Activated CD4-positive, alpha-beta T cell treated with anti-CD3 and anti-CD28 coated beads, Interleukin-2, Interleukin-6, amounts not matched to agents 100 ng/mL and 50 ng/mL, durations not matched to agents 16 hours and 8 hours (primary cell): ENCODE results near the gene HSPG2.
"Not testable (repeated sequence)": the region's sequence is repeated elsewhere in the genome, so short reads cannot be mapped to it uniquely, and the experiment has no call there.

ENCODE experiments used
- DNase-seq: peaks from one replicate; pipeline ENCODE4 v3.0.0-alpha.2; 2020

Gene HSPG2

DNA sequence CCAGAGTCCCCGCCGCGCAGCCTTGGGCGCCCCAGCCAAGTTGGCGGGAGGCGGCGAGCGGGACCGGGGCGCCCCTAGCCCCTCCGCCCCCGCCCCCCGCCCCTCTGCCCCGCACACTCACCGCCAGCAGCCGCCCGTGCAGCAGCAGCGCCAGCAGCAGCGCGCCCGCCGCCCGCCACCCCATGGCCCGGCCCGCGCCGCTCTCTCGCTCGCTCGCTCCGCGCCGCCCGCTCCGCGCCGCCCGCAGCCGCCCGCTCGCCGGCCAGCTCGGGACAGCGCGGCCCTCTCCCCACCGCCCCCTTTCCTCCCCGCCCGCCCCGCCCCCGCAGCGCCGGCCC, at the start of gene HSPG2:
Gene HSPG2 (minus strand): TSS at position 277 of the 338 bp plus-strand sequence. CDS start 93 bp downstream, at position 184.
- DNase-seq: no peak

- DNase-seq: not testable (repeated sequence)
Observed at GRCh38 chr1:21986386-21986785, 49.3 kb upstream of the HSPG2 start.

DNA sequence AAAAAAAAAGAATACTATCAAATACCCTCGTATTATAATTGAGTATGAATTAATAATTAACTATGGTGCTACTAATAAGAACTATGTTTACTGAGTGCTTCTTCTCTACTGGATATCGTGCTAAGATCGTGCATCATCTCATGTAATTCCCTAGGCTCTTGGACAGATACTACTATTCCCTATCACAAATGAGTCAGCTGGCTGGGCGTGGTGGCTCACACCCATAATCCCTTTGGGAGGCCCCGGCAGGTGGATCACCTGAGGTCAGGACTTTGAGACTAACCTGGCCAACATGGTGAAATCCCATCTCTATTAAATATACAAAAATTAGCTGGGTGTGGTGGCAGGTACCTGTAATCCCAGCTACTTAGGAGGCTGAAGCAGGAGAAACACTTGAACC, 48.8 kb upstream of the HSPG2 start:
- not testable (repeated sequence) for DNase-seq

- DNase-seq: not testable (repeated sequence)
Observed at GRCh38 chr1:21983539-21983938, 46.4 kb upstream of the HSPG2 start.

DNA sequence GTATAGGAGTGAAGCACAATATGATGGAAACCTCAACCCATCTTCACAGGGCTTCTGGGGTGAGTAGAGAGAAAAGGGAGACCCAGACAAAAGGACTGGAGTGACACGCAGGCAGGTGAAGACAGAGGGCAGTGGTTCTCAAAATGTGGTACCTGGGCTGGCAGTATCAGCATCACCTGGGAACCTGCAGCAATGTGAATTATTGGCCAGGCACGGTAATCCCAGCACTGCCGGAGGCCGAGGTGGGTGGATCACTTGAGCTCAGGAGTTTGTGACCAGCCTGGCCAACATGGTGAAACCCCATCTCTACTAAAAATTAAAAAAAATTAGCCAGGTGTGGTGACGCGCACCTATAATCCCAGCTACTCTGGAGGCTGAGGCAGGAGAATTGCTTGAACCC, 45.0 kb upstream of the HSPG2 start:
- not testable (repeated sequence) for DNase-seq

DNA sequence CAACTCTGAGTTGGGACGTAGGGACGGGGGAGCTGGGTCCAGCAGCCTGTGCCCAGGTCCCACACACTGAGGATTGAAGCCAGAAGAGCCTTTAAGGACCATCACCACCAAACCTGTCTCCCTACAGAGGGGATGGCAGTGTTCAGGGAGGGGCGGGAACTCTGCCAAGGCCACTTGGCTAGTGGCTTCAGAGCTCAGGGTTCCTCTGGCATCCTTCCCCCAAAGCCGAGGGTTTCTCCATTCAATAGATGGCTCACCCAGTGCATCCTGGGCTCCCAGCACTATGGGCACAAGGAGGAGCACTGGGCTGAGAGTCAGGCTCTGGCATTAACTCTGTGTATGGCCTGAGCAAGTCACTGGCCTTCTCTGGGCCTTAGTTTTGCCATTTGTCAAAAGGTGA, 44.1 kb upstream of the HSPG2 start:
- not testable (repeated sequence) for DNase-seq

DNA sequence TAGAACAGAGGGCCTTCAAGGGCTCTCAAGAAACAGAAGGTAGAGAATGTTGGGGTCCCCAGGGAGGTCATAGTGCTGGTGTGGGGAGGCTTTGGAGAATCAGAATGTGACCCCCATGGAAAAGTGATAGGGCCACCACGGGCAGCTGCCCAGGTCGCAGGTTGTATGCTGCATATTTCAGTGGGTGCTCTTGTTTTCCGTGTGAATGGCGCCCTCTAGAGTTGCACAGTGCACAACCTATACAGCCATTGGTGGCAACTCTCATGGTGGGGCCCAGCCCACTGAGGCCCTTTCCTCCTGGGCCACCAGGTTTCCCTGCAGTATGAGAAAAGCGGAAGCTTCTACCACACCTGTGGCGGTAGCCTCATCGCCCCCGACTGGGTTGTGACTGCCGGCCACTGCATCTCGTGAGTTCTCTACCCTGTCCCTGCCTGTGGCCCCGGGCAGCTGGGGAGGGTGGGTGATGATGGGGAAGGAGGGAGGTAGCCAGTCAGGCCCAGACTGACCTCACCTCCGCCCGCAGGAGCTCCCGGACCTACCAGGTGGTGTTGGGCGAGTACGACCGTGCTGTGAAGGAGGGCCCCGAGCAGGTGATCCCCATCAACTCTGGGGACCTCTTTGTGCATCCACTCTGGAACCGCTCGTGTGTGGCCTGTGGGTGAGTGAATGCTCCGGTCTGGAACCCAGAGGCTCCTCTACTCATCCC, 43.6 kb upstream of the HSPG2 start:
- DNase-seq: not testable (repeated sequence)

DNA sequence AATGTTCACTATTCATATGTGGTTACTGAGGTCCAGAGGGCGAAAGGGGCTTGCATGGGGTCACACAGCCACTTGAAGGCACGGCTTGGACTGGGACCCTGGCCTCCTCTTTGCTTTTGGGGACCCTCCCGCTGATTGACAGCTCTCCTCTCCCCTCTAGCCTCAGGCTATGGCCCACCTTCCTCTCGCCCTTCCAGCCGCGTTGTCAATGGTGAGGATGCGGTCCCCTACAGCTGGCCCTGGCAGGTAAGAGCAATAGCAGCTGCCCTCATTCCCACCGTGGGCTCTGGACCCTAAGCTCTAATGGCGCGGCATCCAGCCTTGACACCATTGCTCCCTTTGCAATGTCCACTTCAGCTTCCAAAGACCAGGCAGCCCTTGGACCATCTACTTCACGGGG, 41.1 kb upstream of the HSPG2 start:
- not testable (repeated sequence) for DNase-seq

DNA sequence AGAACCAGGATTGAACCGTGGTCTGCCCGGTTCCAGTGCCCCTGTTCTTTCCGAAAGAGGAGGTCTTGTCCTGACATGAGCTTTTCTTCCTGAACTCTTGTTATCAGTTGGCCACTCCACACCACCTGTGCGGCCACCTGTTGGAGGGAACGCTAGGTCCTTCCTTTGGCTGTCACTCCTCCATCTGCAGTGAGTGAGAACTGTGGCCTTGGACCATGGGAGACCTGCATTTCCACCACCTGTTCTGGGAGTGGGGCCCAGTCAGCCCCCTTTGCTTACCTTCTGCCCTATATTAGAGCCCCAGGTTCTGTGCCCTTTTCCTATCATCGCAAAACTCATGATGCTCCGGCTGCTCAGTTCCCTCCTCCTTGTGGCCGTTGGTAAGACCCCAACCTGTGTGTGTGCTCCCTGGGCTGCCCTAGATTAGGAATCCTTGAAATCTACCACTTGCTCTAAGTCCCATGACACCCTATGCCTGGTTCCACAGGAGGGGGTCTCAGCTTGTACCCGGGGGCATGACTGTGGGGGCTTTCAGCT, 39.7 kb upstream of the HSPG2 start, which contains the start of gene CELA3B:
Gene CELA3B (plus strand): TSS at position 320 of the 537 bp plus-strand sequence. CDS start 18 bp downstream, at position 338.
- not testable (repeated sequence) for DNase-seq

DNA sequence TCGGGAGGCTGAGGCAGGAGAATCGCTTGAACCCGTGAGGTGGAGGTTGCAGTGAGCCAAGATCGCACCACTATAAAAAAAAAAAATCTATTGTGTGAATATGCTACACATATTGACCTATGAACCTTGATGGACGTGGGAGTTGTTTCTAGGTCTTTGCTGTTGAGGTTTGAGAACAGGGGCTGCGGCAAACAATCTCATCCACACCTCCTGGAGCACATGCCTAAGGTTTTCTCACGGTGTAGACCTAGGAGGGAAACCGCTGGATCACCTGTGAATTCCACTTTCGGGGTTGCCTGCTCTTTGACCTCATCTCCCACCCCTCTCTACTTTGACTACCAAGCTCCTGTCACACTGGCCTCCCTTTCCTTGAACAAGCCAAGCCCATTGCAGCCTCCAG, 38.2 kb upstream of the HSPG2 start:
- not testable (repeated sequence) for DNase-seq

GRCh38 chr1:21974699-21975098, 37.6 kb upstream of the HSPG2 start:
- not testable (repeated sequence) for DNase-seq

DNA sequence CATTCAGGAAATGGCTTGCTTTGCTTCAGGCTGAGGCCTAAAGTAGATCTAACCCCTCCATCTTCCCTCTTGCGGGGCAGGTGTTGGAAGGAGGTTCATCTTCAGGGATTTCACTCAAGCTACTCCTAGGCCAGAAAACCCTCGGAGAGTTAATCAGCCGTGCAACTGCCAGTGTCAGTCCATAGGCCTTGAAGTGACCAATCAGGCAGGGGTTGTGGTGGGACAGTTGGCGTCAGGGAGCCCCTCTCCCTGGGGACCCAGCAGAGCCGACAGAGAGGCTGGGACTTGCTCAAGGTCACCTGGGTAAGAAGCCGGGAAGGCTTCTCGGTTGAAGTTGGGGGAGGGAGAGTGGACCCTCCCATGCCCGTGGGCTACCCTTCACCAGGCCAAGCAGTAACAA, 36.8 kb upstream of the HSPG2 start:
- DNase-seq: not testable (repeated sequence)

DNA sequence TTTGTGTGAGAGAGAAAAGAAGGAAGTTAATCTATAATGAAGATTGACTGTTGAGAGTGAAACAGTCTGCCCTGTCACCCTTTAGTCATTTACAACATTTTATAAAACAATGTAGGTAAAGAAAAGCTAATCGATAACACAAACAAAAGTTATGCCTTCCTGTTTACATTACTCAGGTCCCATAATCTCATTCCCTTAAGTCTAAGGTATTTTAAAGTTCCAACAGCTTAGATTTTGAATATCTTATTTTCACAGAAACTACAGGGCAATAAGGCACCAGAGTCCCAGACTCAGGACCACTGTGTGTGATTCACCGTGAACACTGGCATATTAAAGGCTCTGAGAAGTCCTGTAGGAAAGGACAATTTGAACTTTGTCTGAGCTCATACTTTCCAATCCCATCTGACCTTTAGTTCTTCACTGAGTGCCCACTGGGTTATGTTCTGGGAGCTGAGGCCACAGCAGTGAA, 35.9 kb upstream of the HSPG2 start:
- not testable (repeated sequence) for DNase-seq

GRCh38 chr1:21970523-21970922, 33.4 kb upstream of the HSPG2 start:
- DNase-seq: not testable (repeated sequence)

GRCh38 chr1:21969066-21969465, 32.0 kb upstream of the HSPG2 start:
- DNase-seq: not testable (repeated sequence)

DNA sequence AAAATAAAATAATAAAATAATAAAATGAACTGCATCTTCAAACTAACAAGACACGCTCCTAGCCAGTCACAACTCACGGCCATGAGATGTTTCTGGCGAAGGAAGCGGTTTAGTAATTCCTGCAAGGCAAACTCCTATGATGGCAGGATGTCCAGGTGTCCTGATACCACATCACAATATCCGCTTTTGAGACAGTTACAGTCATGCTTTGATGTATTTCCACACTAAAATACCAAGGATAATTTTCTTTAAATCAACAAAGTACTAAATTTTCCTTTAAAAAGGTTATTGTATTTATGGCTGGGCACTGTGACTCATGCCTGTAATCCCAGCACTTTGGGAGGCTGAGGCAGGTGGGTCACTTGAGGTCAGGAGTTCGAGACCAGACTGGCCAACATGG, 30.1 kb upstream of the HSPG2 start:
- DNase-seq: not testable (repeated sequence)

DNA sequence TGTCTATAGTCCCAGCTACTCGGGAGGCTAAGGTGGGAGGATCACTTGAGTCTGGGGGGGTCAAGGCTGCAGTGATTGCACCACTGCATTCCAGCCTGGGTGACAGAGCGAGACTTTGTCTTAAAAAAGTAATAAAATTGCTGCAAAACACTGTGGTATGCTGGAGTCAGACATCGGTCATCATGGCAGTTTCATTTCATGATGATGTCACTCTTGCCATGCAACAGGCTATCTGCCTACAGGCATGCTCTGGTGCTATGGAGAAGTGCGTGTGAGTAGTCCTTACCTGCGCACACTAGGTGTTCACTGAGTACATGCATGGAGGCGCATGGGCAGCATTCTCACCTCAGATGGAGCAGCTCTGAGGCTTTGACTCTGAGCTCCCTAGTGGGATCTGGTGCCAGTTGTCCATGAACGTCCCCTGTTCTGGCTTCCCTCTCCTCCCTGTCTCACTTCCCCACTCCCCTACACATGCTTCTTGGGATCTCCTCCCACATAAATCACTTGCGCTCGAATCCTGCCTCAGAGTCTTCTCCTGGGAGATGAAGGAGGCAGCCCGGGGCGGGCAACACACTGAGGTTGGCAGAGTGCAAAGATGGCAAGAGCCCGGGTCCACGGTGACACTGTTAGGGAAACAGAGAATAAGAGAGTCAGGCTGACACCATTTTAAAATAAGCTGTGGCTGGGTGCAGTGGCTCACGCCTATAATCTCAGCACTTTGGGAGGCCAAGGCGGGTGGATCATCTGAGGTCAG, 29.3 kb upstream of the HSPG2 start:
- no peak for DNase-seq

- DNase-seq: peak; percentile 88
Observed at GRCh38 chr1:21963477-21964217, 26.5 kb upstream of the HSPG2 start.

DNA sequence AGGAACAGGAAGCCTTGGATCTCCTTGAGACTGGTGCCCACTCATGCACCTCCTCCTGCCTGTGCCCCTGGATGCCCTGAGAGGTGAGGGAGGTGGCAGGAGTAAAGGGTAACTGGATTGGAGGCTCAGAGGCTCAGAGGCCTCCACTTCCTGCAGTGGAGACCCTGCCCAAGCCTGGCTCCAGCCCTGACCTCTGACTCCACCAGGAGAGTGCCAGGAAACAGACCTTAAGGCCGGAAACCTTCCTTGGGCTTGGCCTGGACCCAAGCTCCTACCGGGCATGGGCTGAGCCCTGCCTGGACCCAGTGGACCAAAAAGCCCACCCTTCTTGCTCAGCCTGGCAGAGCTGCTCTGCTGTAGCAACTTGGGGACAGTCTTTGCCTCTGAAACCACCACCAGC, 24.7 kb upstream of the HSPG2 start:
- DNase-seq: no peak

DNA sequence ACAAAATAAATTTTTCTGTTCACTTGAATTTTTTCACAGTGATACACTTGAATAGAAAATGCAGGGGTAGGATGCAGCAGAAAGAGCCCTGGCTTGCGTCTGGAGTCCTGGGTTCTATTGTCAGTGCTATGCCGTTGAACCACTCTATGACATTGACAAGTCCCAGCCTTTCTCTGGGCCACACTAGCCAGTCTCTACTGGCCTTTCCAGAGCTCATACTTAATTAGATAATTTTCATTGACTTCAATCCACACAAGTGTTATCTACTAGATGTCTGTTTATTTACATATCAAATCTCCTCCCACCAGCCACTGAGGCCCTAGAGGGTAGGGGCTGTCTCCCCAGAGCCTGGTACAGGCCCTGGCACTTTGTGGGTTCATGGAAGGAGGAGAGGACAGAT, 24.2 kb upstream of the HSPG2 start:
- DNase-seq: no peak

DNA sequence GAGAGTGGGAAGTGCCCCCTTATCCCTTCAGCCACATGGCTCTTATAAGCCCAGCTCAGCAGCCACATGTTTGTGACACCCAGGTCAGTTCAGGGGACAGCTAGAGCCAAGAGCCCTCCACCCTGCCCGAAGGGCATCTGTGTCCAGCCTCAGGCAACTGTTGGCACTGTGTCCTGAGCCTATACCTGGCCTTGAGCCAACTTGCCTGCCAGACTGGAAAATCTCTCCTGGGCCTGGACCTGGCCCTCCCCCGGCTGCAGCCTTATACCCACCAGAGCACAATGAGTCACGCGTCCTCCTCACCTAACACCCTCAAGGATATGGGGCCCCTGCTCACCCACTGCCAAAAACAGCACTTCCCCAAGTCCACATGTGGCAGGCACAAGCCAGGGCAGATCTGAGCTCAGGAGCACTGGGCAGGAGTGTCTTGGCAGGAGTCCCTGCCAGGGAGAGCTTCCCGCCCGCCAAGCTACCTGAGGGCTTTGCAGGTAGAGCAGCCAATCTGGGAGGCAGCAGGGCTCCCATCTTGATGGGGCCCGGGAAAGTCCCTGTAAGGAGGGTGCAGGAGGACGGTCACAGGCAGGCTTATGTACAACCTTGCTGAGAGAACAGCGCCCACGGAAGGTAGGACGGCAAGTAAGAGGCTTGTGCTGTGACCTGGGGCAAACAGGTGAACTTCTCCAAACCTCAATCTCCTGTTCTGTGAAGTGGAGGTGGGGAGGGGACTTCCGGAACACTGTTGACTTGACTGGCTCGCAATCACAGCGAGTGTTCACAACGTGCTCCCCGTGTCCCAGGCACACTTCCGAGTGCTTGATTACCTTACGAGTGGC, 19.8 kb upstream of the HSPG2 start:
- DNase-seq: peak; percentile 14
